HG03066 (cell line): ENCODE measurements around the gene NECTIN1.

Experiments
- ATAC-seq: cut with Tn5 transposase; IDR thresholded peaks from one replicate; pipeline ENCODE4 v1.9.1; 2021; ENCODE audit warnings: low read depth; ENCODE audit not compliant: unreplicated experiment

NECTIN1 gene

DNA sequence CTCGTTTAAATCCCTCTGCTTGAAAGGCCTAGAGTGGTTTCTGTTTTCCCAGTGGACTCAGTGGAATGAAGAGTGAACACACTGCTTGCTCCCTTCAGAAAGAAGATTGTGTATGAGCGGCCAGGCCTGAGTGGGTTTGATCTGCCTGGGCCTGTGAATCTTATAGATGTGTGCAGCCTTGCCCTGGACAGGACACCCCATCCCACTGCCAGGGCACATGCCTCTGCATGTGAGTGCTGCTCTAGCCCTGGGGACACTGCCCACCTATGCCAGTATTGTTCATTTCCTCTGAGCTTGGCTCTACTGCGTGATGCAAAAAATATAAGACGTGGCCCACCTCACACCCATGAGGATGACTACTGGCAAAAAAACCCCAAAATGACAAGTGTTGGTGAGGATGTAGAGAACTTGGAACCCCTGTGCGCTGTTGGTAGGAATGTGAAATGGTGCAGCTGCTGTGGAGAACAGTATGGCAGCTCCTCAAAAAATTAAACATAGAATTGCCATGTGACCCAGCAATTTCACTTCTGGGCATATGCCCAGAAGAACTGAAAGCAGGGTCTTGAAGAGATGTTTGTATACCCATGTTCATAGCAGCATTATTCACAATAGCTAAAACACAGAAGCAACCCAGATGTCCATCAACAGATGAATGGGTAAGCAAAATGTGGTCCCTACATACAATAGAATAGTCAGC lies 27.3 kb upstream of the NECTIN1 start:
- ATAC-seq, result no peak

DNA sequence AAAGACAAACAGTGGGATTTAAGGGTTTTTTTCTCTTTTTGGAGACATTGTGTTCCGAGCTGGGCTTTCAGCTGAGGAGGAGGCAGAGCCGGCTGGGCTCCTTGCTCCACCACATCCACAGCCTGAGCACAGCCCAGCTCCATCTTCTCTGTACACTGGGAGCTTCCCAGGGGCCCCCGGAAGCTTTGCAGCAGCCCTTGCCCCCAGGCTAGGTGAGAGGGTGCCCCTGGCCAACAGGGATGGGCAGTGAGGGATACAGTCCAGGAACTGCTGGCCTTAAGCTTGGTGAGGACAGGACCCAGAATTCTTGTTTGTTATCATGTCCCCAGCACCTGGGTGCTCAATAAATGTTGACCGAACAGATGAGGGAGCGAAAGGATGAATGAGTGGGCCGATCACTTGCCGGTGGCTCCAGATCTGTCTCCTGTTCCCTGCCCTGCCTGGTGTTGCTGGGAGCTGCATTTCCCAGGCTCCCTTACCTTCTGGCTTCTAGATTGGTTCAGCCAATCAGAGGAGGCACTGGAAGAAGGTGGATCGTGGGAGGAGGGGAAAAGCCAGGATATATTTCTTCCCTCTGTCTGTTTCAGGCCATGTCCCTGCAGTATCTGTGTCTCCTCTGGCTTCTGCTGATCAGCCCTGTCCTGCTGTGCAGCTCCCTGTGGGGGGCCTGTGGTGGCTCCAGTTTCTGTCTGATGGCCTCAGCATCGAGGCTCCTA lies 26.5 kb upstream of the NECTIN1 start:
- no peak for ATAC-seq

DNA sequence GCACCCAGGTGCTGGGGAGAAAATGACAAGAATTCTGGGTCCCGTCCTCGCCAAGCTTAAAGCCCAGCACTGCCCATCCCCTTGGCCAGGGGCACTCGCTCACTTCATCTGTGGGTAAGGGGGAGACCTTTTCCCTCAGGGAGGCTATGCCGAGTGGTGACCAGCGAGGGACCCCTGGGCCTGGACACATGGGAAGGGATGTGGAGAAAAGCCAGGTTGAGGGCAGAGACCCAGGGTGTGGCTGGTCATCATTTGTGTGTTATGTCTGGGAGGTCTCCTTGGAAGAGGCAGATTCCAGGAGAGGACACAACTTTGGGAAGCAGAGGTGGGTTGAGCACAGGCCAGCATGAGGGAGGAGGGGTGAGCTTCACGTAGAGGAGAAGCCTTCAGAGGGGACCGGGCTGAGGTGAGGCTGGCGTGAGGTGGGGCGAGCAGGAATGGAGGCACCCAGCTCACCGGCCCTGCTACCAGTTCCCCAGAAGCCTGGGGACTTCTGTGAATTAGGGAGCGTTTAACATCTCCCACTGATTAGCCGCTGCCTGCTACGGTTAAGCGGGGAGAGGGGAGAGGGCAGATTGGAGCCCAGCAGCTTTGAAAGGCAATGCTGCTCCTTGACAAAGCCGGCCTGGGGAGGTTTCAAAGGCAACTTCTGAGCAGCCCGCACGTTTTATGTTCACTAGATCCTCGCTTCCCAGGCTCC lies 25.8 kb upstream of the NECTIN1 start:
- ATAC-seq, result no peak

DNA sequence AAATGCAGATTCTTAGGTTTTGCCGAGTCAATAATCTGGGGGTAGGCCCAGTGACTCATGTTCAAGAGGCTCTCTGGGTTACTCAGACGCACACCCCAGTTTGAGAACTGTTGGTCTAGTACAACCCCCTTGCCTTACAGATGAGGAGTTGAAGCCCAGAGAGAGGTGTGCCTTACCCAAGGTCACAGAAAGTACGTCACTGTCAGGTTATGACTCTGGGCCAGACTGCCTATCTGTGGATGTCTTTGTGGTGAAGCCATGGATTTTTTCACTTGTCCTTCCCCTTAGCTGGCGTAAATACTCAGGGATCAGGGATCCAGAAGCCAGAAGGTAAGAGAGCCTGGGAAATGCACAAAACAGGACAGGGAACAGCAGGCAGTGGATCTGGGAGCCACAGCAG lies 25.2 kb upstream of the NECTIN1 start:
- no peak for ATAC-seq

DNA sequence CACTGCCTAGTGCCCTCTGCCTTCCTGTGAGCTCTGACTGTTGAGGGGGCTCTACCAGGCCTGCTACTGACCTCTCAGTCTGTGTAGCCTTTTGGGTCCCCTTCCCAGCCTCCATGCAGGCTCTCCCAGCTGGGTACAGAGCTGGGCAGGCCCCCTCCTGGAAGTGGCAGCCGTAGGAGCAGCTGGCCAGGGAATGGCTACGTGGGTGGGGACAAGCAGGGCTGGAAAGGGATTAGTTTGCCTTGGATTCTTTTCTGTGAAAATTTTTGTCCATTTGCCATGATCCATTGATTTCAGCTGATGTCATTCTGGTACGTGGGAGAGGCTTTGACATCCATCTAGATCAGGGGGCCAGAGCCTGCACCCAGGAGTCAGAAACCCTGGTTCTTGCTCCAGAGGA lies 23.9 kb upstream of the NECTIN1 start:
- no peak for ATAC-seq

DNA sequence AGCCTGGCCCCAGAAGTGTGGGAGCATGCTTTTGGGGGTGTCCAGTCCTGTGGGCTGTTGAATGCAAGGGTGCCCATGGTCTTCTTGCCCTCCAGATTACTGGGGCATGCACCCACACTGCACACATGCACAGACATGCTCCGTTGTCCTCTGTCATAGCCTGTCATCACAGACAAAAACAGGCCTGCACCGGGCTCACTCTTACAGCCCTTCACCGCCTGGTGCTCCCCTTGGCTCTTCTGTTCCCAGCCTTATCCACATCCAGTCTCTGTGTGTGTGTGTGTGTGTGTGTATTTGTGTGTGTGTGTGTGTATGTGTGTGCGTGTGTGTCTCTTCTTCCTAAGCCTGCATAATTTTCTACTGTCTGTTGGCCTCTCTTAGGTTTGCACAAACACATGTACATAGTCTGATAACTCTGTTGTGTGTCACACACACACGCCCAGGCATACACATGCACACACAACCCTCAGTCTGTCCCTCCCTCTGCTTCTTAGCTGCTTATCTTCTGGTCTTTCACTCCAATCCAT lies 23.4 kb upstream of the NECTIN1 start:
- no peak for ATAC-seq

DNA sequence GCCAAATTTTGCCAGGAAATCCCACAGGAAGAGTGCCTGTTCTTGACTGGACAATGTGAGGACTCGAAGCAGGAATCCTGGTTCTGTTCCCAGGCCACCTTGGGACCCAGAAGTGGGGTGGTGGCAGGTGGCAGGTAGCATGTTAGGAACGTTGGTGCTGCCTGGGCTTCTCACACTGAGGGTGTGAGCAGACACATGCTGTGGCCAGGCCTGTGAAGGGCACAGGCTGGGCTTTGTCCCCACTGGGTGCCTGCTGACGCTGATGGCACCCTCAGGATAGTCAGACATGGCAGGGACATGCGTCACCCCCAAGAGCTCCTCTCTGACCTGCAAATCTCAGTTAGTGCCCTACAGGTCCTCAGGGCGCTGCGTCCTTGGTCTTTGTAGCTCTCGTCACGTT lies 21.1 kb upstream of the NECTIN1 start:
- ATAC-seq, result no peak

DNA sequence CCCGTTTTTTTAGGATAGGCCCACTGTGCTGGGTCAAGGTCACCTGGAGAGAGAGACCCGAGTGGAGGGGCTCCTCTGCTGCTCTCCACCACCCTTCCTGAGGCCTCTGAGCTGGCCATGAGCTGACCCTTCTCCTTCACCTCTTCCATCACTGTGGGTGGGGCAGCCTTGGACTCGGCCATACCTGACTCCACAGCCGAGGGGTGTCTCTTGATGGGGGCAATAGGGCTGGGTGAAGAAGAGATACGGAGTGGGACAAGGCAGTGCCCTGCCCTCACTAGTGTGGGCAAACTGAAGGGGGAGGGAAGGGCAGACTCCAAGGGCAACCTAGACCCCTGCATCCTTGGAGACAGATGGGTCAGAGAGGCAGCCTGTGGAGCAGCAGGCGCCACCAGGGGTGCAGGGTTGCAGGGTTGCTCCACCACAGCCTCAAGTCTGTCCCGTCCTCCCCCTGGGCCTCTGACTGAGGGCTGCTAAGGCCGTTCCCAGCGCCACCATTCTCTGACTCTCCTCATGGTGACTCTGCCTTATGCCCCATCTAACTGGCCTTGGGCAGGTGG lies 20.1 kb upstream of the NECTIN1 start:
- ATAC-seq, result no peak

DNA sequence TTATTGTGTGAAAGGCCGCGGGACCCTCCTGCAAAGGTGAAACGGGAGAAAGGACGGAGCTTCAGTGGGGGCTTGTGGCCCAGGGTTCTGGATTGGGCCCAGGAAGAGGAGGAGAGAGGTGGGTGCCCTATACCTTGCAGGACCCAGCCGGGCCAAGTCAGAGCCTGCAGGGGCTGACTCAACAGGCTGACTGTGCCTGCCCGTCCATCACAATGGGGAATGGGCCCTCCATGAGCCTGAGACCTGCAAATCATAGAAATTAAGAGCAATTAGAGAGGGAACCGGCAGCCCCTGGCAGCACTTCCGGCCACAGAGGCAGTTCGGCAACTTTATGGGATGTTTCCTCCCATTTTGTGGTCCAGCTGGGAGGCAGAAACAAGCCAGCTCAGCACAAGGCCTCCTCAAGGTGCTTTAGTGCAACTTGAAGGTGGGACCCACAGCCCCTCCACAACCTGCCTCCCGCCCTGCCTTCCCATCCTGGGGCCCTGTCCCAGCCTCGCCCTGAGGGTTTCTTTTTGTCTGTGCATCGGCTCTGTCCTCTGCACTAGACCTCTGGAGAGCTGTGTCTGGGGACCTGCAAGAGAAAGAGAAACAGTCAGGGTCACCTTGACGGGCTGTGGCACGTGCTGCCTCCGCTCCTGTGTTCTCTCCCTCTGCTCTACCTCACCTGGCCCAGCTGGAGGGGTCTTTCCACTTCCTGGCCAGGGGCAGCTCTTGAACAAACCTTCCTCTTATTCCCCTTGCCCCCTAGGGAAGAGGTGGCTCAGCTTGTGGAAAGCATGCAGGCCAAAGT lies 19.1 kb upstream of the NECTIN1 start:
- no peak for ATAC-seq

DNA sequence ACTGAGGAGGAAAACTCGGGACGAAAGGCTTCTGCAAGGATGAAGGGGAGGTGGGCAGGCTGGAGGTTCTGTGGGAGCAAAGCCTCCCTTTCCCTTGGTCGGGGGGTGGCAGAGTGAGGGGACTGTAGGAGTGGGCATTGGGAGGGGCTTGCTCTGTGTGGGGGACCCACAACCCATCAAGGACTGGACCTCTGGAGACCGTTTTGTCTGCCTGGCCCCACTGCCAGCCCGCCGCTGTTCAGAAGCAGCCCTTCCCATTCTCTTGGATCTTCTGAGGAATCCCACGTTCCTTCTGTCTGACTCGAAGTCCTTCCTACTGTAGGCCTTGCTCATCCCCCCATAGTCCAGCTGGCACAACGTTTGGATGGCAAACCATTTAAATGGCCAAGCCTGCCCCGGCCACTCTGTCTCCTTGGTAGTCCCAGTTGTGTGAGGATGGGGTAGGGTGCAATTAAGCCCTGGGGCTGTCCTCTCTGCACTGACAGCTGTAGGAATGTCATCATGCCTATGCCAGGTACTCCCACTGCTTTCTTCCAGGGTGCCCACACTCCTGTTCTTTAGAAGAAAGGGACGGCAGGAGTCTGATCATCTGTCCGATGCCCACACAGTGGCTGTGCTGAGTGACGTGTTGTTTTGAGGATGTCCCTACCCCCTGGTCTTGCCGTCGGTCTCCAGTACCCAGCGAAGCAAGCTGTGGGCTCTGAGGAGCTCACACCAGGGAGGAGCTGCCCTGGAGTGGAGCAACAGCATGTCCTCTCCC lies 17.0 kb upstream of the NECTIN1 start:
- no peak for ATAC-seq

DNA sequence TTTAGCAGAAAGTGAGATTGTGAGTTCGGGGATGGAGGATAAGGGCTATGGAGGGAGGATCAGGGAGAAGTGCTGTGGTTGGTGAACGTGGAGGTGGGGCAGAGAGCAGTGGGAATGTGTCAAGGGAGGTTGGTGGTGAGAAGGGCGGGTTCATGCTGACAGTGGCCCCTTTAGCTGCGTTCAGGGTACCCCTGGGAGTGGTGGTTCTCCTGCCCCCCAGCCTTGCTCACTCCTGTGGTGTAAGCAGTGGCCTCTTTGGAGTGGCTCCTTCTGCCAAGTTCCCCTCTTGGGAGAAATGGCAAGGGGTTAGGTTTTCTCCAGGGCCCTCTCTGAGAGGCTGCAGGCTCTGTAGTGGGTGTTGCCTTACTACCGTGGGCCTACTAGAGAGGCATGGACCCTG lies 16.1 kb upstream of the NECTIN1 start:
- ATAC-seq, result no peak

DNA sequence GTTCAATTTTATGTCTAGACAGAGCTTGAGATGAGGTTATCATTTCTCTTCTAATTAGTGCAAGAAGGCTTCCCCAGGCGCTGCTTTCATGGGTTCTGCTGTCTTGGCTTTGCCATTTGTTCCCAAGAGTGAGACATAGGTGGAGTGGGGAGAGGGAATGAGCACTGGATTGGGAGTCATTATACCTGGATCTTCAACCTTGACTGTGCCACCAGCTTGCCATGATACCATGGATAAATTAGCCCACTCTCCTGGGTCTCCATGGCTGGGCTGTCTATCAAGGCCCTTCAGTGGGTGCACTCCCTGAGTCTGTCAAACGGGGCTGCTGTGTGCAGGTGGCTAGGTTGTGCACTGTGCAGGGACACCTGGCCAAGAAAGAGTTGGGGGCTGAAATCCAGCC lies 15.6 kb upstream of the NECTIN1 start:
- no peak for ATAC-seq

DNA sequence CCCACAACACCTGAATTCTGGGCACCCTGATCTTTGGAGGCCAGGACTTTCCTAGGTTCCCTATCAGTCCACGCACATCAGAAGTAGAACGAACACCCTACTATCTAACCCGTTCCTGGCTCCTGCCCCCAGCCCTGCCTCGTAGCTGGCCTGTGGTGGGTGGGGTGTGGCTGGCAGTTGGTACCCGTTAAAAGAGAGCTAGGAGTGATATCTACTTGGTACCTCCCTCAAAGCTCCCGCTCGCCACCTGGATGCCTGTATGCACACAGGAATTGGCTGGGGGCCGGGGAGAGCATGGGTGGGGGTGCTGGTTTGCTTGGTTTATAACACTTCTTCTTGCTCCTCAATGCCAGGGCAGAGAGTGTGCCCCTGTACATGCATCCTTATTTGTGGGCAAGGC lies 14.0 kb upstream of the NECTIN1 start:
- ATAC-seq, result no peak

DNA sequence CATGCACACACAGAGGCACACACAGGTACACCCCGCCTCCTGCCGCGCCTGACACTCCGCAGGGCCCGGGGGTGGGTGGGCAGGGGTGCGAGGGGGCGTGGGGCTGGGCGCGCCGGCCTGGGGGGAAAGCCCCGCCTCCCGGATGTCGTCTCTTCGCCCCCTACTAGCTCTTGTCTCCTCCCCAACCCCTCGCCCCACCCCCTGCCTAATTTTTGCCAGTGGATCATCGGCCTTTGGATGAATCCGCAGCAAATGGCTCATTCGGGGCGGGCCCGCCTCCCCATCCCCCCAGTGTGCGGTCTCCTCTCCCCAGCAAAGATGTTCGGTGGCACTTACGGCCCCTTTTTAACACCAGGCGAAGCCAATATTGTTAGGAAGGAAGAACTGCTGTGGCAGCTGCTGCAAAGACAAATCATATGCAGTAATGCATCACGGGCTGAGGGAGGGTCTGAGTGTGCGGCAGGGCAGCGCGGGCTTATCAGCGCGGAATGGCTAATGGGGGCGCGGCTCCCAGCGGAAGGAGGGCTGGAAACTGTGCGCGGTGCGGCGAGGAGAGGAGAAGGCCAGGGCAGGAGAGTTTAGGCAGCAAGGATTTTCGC lies 13.4 kb upstream of the NECTIN1 start:
- no peak for ATAC-seq

DNA sequence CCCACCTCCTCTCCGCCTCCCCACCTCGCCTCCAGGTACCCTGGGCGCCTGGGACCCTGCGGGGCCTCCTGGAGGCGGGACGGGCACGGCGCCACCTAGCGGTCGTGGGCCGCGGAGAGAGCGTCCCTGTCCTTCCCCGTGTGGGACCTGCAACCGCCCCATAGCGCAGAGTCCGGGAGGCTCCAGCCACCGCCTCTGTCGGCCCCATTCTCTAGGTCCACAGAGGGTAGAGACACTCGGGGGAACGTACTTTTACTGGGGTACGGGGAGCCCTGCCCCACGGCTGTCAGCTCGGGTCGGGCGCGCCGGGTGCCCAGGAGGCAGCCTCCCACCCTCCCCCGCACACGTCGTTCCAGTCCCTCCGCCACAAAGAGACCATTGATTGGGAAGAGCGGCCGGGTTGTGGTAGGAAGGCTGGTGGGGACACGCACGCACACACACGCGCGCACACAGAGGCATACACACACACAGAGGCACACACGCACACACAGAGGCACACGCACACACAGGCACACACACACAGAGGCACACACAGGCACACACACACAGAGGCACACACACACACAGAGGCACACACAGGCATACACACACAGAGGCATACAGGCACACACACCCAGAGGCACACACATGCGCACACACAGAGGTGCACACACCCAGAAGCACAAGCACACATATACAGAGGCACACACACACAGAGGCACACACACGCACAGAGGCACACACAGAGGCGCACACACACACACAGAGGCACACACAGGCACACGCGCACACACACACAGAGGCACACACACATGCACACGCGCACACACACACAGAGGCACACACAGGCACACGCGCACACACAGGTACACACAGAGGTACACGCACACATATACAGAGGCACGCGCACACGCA lies 12.6 kb upstream of the NECTIN1 start:
- ATAC-seq, result no peak

DNA sequence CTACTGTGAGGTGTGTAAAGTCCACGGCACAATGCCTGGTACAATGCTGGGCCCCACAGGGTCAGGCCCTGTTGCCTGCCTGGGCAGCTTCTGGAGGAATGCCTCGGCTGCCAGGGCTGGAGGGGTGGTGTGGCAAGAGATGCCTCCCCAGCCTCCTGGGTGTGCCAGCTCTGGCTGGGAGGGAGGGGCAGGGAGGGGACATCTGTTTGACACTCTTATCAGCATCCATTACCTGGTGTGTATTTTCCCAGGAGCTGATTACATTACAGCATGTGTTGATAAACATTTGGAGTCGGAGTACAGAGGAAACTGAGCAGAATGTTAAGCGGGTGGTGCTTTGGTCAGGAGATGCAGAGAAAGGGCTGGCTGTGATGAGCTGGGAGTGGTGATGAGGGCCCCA lies 11.0 kb upstream of the NECTIN1 start:
- ATAC-seq, result no peak

DNA sequence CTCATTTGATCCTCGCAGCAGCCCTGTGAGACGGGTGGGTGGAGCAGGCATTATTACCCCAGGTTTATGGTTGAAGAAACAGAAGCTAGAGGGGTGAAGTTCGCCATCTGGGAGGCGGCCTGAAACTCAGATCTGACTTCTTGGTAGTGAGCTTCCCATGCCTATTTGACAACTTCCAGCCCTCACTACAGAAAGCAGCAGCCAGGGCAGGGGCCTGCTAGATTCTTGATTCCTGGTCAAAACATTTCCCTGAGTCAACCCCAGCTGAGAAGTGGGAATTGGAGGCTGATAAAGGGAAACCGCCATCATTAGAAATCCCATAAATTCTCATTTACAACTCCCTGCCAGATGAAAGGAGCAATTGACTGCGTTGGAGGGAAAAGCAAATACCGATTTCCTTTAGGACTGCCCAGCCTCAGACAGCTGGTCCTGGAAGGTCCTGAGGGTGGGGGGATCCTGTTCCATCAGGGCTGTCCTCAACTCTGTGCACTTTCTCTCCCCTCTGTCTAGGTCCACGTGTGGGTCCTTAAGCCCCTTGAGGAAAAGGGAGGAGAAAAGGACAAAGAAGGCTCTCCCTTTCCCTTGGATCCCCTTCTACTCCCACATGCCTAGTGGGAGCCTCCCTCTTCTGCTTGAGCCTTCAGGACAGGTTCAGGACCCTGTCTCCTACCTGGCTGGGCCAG lies 10.2 kb upstream of the NECTIN1 start:
- no peak for ATAC-seq

DNA sequence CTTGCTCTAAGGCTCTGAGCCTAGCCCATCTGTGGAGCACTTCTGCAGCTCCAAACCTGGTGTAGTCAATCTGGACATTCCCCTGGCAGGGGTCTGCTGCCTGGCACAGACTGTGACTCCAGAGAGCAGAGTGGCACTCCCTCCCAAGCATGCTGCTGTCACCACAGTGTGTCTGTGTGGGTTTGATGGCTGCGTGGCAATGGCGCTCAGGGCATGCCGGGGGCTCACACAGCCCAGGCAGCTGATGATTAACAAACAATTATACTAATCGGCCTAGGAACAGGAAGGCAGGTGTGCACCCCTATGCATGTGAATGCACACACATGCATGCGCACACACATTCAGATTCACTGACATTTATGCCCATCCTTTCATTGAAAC lies 9.0 kb upstream of the NECTIN1 start:
- no peak for ATAC-seq
